ENCODE results near the gene PCDHB1.
A peak's percentile ranks its signal among the peaks of the same experiment; 100 is the strongest.

The PCDHB1 gene

GRCh38 chr5:141039061-141039460 lies 12.1 kb upstream of the PCDHB1 start:
- no peaks in the 10 kb centered on the region for H3K36me3 ChIP-seq (replicated peaks; ENCODE audit: insufficient read depth, low read length)
- no peak overlapping the region for H2AFZ ChIP-seq (ENCODE audit: low read length)
- H3K4me1 ChIP-seq (ENCODE audit: low read length): no peaks in the 10 kb centered on the region
- H3K9me3 ChIP-seq (replicated peaks; ENCODE audit: insufficient read depth, low read length): no peaks in the 10 kb centered on the region
- no peaks in the 10 kb centered on the region for H3K27me3 ChIP-seq (replicated peaks; ENCODE audit: insufficient read depth, low read length)
- DNase-seq: no peak
- H4K20me1 ChIP-seq (ENCODE audit: insufficient read depth, low read length): no peaks in the 10 kb centered on the region
- no peaks in the 10 kb centered on the region for H3K9me2 ChIP-seq (replicated peaks; ENCODE audit: insufficient read depth, low read length)
- H3K4me2 ChIP-seq (ENCODE audit: low read depth, low read length): no peak overlapping the region
- H3K79me2 ChIP-seq (ENCODE audit: low read length): no peaks in the 10 kb centered on the region
- no peak overlapping the region for H3K9ac ChIP-seq (ENCODE audit: low read length)
- no peak overlapping the region for H3K4me3 ChIP-seq (ENCODE audit: low read length)
- H3K27ac ChIP-seq (ENCODE audit: low read length): no peak overlapping the region
- H3F3A ChIP-seq (ENCODE audit: insufficient read depth, low read length): no peaks in the 10 kb centered on the region
- TF ChIP-seq EZH2phosphoT487 (IDR thresholded peaks at IDR 0.05; ENCODE audit: low read length): no peak
- TF ChIP-seq EZH2 (optimal IDR thresholded peaks at IDR 0.05; ENCODE audit: low read depth, low read length): no peak
- TF ChIP-seq CTCF (IDR thresholded peaks at IDR 0.05; ENCODE audit: low read length): no peak

GRCh38 chr5:141039517-141039916 lies 11.7 kb upstream of the PCDHB1 start:
- TF ChIP-seq CTCF (IDR thresholded peaks at IDR 0.05; ENCODE audit: low read length): no peak
- no peak for TF ChIP-seq EZH2 (optimal IDR thresholded peaks at IDR 0.05; ENCODE audit: low read depth, low read length)
- H3K4me2 ChIP-seq (ENCODE audit: low read depth, low read length): no peak overlapping the region
- H2AFZ ChIP-seq (ENCODE audit: low read length): no peak overlapping the region
- H3F3A ChIP-seq (ENCODE audit: insufficient read depth, low read length): no peaks in the 10 kb centered on the region
- no peaks in the 10 kb centered on the region for H3K36me3 ChIP-seq (replicated peaks; ENCODE audit: insufficient read depth, low read length)
- H3K79me2 ChIP-seq (ENCODE audit: low read length): no peaks in the 10 kb centered on the region
- H3K27ac ChIP-seq (ENCODE audit: low read length): no peak overlapping the region
- H3K4me3 ChIP-seq (ENCODE audit: low read length): no peak overlapping the region
- H3K9me2 ChIP-seq (replicated peaks; ENCODE audit: insufficient read depth, low read length): no peaks in the 10 kb centered on the region
- no peak for DNase-seq
- no peaks in the 10 kb centered on the region for H3K27me3 ChIP-seq (replicated peaks; ENCODE audit: insufficient read depth, low read length)
- no peaks in the 10 kb centered on the region for H4K20me1 ChIP-seq (ENCODE audit: insufficient read depth, low read length)
- no peaks in the 10 kb centered on the region for H3K9me3 ChIP-seq (replicated peaks; ENCODE audit: insufficient read depth, low read length)
- H3K4me1 ChIP-seq (ENCODE audit: low read length): no peaks in the 10 kb centered on the region
- H3K9ac ChIP-seq (ENCODE audit: low read length): no peak overlapping the region

DNA sequence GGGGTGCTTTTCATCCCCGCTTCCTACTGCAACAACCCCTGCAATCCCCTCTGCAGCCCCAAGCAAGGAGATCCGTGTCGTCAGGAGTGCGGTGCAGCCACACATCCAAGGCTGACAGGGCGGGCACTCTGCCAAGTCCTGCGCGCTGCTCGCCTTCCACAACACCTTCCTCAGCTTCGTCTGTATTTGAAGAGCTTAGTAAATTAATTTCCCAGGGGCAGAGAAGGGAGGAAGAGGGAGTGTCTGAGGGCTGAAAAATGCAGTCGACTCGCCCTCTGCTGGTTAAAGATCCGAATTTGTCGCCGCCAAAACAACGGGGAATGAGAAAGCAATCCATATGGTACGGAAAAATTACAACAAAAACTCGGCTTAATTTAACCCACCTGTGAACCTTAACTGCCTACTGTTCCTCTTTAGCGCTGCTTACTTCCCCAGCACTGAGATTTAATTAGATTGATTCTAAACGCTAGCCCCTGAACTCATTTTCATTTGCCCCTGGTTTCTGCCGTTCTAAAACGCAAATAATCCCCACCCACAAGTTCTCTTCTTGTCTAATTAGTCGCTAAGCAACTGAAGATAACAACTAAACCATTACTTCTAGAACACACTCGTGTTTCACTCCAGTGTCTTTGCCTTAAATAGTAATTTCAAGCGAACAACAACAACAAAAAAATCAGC lies 10.9 kb upstream of the PCDHB1 start:
- Histone ChIP-seq H3K9me2 (replicated peaks; ENCODE audit: insufficient read depth, low read length) (no peaks in the 10 kb centered on the region), H3K4me1 (ENCODE audit: low read length) (no peaks in the 10 kb centered on the region), H3K27me3 (replicated peaks; ENCODE audit: insufficient read depth, low read length) (no peaks in the 10 kb centered on the region), H3K79me2 (ENCODE audit: low read length) (no peaks in the 10 kb centered on the region), H3K27ac (ENCODE audit: low read length) (peak overlapping the region; percentile 55; the same call in 1 of the 2 replicates), H3K36me3 (replicated peaks; ENCODE audit: insufficient read depth, low read length) (no peaks in the 10 kb centered on the region), H3F3A (ENCODE audit: insufficient read depth, low read length) (no peaks in the 10 kb centered on the region), H4K20me1 (ENCODE audit: insufficient read depth, low read length) (no peaks in the 10 kb centered on the region), H2AFZ (ENCODE audit: low read length) (peak overlapping the region; percentile 59), H3K4me2 (ENCODE audit: low read depth, low read length) (peak overlapping the region; percentile 38), H3K9me3 (replicated peaks; ENCODE audit: insufficient read depth, low read length) (no peaks in the 10 kb centered on the region), H3K9ac (ENCODE audit: low read length) (peak overlapping the region; percentile 67), H3K4me3 (ENCODE audit: low read length) (peak overlapping the region; percentile 65)
- TF ChIP-seq CTCF (IDR thresholded peaks at IDR 0.05; ENCODE audit: low read length) (peak; percentile 49), EZH2 (optimal IDR thresholded peaks at IDR 0.05; ENCODE audit: low read depth, low read length) (no peak)
- peak; percentile 47 for DNase-seq
